SIG-M5 treated with dmso at 0.1 percent for 504 hours (cell line): ENCODE measurements around the gene GRIN2A.

Experiments
- DNase-seq: peaks from one replicate; lab custom pipeline; 2025; ENCODE audit not compliant: unreplicated experiment; lab: John Stamatoyannopoulos, UW

Gene GRIN2A

DNA sequence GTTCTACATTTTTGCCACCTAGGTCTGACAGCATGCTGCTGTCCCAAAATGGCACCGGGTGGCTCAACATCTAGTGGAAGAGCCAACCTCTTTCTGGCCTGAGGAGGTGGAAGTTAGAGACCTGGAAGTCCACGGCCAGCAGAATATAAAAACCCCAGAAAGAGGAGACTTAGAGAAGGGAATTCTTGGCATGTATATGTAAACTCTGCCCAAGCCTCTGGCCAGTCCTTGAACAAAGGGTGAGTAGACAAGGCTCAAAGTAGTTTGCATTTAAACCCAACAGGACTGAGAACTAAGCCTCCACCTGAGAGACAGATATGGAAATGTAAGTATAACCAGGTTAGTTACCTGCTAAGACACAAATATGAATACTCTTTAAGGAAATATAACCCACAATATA is 210.3 kb downstream of the GRIN2A start:
- DNase-seq: no peak

GRCh38 chr16:9970796-9971195 is 211.4 kb downstream of the GRIN2A start:
- DNase-seq: no peak

DNA sequence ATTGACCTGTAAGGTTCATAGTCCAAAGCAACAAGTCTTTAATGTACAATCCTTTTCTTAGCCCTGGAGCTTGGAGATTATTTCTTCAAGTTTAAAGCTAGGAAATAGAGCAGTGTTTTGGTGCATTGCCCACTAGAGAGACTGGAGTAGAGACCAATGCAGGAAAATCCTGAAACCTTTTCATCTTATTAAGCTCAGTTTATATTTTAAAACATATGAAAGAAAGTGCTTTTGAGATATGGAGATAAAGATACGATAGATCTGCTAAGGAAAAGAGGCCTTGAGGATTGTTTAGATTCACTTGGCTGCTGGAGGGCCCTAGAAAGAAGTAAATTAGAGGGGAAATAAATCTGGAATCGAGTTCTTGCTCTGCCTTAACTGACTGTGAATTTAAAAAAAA is 212.0 kb downstream of the GRIN2A start:
- no peak for DNase-seq

DNA sequence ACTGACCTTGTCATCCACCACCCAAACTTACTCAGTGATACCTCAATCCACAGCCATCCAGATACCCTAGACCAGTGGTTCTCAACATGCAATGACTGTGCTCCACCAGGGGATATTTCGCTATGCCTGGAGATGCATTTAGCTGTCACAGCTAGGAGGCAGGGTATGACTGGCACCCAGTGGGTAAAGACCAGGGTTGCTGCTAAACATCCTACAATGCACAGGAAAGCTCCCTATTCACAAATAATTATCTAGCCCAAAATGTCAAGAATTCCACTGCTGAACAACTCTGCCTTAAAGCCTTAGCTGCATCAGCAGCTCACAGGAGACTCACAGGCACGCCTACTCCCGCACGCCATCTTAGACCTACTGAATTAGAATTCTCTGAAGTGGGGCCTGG is 212.6 kb downstream of the GRIN2A start:
- DNase-seq: no peak

DNA sequence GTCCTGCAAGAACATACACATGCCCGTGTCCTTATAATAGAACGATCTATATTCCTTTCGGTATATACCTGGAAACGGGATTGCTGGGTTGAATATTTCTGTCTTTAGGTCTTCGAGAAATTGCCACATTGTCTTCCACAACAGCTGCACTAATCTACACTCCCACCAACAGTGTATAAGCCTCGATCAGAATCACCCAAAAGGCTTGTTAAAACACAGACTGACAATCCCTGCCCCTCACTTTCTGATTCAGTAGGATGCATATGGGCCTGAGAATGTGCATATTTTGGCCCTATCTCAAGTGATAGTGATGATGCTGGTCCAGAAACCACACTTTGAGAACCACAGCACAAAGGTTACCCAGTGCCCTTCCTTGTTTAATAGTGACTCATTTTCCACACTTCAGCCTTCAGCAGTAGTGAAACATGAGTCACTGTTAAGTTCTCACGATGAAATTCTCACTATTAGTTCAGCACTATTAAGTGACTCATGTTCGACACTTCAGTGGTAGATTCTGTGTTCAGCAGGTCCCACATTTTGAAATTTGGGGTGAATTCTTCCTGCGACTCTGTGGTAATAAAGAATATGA is 215.6 kb downstream of the GRIN2A start:
- DNase-seq: no peak

GRCh38 chr16:9965079-9965478 is 217.1 kb downstream of the GRIN2A start:
- DNase-seq: no peak

DNA sequence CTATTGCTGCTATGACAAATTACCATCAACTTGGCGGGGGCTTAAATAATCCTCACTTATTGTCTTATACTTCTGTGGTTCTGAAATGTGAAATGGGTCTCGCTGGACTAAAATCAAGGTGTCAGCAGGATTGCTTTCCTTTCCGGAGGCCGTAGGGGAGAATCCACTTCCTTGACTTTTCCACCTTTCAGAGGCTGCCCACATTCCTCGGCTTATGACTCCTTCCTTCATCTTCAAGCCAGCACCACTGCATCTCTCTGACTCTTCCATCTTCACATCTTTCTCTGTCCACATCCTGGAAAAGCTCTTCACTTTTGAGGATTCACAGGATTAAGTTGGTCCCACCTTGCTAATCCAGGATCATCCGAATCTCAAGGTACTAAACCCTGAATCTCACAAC is 217.8 kb downstream of the GRIN2A start:
- no peak for DNase-seq

GRCh38 chr16:9957433-9957832 is 224.8 kb downstream of the GRIN2A start:
- no peak for DNase-seq

DNA sequence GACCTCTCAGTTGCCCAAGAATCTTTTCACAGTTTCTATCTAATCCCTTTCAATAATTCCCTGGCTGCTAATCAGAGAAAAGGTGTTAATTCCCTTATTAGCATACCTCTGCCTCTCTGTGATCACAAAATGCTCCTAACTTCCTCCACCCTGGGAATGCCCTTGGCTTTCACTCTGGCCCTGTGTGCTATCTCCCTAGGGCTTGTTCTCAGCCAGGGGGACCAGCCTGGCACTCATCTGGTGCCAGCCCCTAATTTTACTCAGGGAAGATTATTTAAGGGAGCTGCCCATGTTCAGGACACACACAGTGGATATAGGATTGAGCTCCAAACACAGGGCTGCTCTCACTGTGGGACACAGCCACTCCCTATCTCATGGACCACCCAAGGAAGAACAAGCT is 225.2 kb downstream of the GRIN2A start:
- DNase-seq: no peak

DNA sequence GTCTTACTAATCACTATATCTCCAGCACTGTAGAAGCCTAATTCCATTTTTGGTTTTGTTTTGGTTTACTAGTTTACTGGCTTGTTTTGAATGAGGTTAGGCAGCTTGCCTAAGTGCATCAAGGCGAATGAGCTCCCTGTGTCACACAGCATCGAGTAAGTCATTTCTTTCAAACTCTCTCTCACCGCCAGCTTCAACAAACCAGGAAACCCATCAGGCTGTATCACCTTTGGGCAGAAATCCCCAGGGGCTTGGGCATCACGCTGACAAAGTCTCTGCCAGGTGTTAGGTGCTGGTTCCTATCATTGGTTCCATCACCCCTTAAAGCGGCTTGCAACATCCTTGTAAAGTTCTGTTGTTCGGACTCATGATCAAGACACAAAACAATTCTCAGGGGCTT is 226.6 kb downstream of the GRIN2A start:
- DNase-seq: no peak

- no peak for DNase-seq
Observed at GRCh38 chr16:9953908-9954570, 228.2 kb downstream of the GRIN2A start.

DNA sequence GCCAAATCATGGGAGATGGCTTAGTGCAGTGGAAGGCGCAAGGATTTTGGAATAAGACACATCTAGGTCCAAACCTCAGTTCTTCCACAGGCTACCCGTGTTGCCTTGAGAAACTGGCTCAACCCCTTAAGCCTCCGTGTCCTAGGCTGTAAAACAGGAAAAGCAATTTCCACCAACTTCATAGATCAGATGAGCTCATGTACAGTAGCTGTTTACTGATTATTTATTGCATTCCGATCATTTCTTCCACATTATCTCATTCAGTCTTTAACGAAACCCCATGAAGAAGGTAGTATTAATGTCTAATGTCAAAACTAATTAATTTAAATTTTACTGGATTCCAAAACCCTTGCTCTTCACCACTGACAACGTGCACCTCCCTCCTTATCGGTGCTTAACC is 231.6 kb downstream of the GRIN2A start:
- no peak for DNase-seq

GRCh38 chr16:9949396-9949795 is 232.8 kb downstream of the GRIN2A start:
- no peak for DNase-seq

DNA sequence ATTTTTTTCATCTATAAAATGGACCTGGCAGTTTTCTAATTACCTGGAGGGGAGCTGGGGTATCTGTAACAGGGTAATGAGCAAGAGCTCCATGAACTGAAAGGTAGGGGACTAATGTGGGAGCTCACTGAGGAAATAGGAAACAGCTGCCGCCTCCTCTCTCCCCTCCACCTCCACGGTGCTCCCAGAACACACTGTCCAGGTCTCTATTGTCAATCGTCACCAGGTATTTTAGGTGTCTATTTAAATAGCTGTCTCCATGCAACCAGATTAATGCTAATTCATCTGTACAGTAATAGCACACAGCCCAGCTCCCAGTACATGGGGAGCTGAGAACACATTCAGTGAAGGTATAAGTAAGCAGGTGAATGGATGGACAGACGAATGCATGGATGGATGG is 233.3 kb downstream of the GRIN2A start:
- no peak for DNase-seq

- DNase-seq: no peak
Observed at GRCh38 chr16:9946022-9946720, 236.1 kb downstream of the GRIN2A start.

DNA sequence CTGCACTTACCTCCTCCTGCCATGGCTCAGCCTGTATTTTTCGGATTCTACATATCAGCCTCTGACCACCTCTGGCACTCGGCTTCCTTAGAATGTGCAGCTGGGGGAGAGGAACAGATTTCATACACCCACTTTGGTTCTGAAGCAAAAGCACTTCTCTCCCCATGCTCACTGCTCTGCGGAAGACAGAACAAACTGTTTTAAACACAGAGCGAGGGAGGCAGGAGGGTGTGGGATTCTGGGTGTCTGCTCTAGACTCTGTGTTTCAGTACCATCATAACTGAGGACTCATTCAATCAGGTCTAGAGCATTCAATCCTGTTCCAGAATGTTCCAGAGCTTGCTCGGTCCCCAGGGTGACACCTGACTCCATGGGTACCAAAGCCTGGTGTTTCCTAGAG is 239.1 kb downstream of the GRIN2A start:
- no peak for DNase-seq

- no peak for DNase-seq
Observed at GRCh38 chr16:9941245-9941644, 241.0 kb downstream of the GRIN2A start.

DNA sequence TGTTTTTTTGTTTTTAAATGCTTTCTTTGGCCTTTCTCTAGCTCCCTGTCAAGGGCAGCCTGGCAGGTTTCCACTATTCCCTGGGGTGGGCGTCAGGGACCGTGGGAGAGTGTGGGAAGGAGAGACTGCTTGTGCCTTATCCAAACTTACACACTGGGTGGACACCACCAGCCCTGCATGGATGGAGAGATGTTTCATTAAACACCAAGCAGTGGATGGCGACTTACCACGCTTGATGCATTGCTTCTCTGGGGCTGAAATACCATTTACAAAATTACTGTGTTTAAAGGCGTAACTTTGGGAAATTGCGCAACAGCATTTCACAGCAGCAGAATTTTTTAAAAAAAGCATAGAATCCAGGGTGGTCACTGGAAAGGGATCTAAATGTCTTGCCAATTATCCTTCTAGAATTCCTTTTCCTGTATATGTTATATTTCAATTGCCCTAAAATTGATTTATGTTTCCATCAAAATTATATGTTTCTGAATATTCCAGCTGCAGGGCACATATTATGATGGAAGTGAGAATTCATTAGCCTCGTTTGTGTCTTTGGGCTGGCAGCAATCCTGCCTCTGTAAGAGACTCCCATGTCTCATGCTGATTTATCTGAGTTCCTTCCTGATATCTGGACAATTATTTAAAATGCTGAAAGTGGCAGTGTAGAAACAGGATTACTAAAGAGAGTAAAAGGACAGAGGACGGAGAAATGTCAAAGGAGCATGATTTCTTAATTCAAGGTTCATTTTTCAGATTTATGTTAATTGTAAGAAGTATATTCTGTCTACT is 247.3 kb downstream of the GRIN2A start:
- DNase-seq: no peak

DNA sequence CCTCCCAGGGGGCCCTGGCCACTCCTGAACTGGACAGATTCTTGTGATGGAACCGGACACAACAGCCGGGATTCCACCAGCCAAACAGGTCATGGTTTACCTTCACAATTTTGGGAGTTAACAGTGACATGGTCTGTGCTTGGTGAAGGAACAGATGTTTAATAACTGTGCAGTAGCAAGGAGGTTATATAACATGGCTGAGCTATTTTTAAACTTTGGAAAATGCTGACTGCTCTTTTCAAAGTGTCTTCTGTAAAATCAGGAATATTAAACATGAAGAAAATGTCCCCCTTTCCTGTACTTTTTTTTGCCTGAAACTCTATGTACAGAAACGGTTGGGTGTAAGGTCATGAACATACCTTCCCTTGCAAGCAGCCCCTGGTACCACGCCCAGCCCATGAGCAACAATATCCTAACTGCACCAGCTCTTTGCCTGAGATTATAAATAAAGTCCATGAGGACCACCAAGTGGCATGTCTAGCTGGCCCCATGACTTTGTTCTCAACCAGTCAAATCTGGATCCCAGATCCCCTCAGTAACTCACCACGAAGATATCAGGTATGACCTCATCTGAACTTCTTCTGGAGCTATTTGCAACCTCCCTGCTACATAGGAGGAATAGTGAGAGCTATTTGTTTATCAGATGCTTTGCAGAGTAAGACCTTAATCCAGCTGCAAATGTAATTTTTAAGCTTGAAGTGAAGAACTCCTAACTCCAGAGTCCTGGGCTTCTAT is 249.1 kb downstream of the GRIN2A start:
- no peak for DNase-seq

DNA sequence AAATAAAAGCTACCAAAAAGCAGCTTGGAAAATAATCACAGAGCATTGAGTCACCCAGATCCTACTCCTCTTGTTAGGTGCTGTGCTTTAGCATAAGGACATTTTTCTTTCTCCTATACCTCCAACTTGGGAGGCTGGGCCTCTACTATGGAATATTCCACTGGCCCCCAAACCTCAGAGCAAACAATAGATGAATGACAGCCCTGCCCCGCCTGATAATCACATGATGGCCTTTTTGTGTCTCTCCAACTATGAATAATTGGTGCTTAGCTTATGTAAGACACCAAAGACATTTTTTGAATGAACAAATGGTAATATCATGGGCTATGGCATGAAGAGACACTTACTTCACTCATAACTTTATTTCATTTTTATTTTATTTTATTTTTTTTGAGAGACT is 250.2 kb downstream of the GRIN2A start:
- DNase-seq: no peak

DNA sequence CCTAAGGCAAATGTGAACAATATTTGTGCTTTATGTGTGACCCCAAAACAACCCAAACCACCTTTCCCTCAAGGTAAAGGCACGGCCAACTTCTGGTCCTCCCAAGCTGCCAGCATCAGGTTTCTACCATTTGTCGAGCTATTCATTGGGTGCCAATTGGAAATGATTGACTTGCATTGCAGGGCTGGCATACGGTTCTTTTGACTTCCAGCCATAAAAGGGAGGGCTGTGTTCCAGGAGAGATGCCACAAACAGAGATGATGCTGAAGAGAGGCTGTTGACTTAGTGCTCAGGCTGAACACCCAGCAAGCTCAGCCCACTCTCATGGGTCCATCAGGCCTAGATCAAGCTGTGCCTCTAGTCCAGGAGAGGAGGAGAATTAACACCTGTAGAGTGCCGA is 252.4 kb downstream of the GRIN2A start:
- no peak for DNase-seq
